Neural cell (in vitro differentiated cells): ENCODE measurements around the gene PHF2.

Experiments used
- CTCF ChIP-seq: fragments of 450-650 bp; IDR thresholded peaks from 2 replicates; pipeline ENCODE4 v1.5.1; 2014; ENCODE audit warnings: antibody characterized with exemption, mild to moderate bottlenecking, moderate library complexity; ENCODE audit not compliant: poor library complexity, severe bottlenecking
- EP300 ChIP-seq: fragments of 450-650 bp; conservative IDR thresholded peaks from 2 replicates; pipeline ENCODE4 v1.6.1; 2014; ENCODE audit warnings: antibody characterized with exemption, mild to moderate bottlenecking, moderate library complexity; ENCODE audit not compliant: poor library complexity, severe bottlenecking
- EZH2 ChIP-seq: fragments of 200-600, 300-800 bp; shearing (Covaris generic), sonication (generic); IDR thresholded peaks from 2 replicates; pipeline ENCODE4 v1.6.1; 2014; ENCODE audit warnings: antibody characterized with exemption, low read length, borderline replicate concordance, mild to moderate bottlenecking; ENCODE audit not compliant: insufficient read depth, poor library complexity, severe bottlenecking
- POLR2AphosphoS5 ChIP-seq: IDR thresholded peaks from 2 replicates; pipeline ENCODE4 v1.6.1; 2012
- RAD21 ChIP-seq: fragments of 450-650 bp; conservative IDR thresholded peaks from 2 replicates; pipeline ENCODE4 v1.6.1; 2014; ENCODE audit warnings: antibody characterized with exemption, mild to moderate bottlenecking, moderate library complexity
- REST ChIP-seq: IDR thresholded peaks from 2 replicates; pipeline ENCODE4 v1.6.1; 2012; ENCODE audit warnings: borderline replicate concordance
- SMC3 ChIP-seq: fragments of 450-650 bp; conservative IDR thresholded peaks from 2 replicates; pipeline ENCODE4 v1.6.1; 2014; ENCODE audit warnings: antibody characterized with exemption, mild to moderate bottlenecking, moderate library complexity; ENCODE audit not compliant: poor library complexity
- TAF1 ChIP-seq: IDR thresholded peaks from 2 replicates; pipeline ENCODE4 v1.6.1; 2012; ENCODE audit warnings: low read depth

GRCh38 chr9:93599571-93600403, 23.4 kb downstream of the PHF2 start:
- no peak for TF ChIP-seq EP300
- no peak for TF ChIP-seq CTCF
- no peak for TF ChIP-seq POLR2AphosphoS5
- TF ChIP-seq REST: no peak
- no peak for TF ChIP-seq RAD21
- TF ChIP-seq SMC3: no peak
- no peak for TF ChIP-seq TAF1
- no peak for TF ChIP-seq EZH2
